OCI-LY1 (cell line): ENCODE measurements around the gene MSH3.

Experiments
- EZH2 ChIP-seq: fragments of 200-600 bp; sonication (generic), shearing (Covaris generic); IDR thresholded peaks from 2 replicates; pipeline ENCODE4 v1.8.0; 2017; ENCODE audit warnings: borderline replicate concordance, mixed run types, mild to moderate bottlenecking, antibody characterized with exemption, low read length, moderate library complexity, mixed read lengths
- TF ChIP-seq, protein P1 (sequence below): fragments of 200-600 bp; sonication (generic), shearing (Covaris generic); IDR thresholded peaks from 2 replicates; pipeline ENCODE4 v1.5.1; 2017; ENCODE audit warnings: mild to moderate bottlenecking, antibody characterized with exemption, low read length, moderate library complexity, mixed read lengths

DNA sequence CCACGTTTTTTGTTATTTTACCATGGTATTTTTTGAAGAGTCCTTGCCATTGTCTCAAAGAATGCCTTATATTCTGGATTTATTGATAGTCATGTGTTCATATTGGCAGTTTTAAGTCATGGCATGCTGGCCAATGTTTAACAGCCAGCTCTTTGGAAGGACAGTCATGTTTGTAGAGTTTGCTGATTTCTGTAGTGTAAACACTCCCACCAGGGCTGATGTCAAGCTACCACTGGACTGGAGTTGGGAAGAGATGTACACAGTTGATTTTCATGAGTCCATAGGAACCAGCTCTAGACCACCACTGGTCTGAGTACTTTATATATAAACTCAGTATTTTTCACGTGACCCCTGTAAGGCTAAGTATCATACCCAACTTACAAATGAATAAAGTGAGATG is 125.6 kb downstream of the MSH3 start:
- TF ChIP-seq, protein P1, sequence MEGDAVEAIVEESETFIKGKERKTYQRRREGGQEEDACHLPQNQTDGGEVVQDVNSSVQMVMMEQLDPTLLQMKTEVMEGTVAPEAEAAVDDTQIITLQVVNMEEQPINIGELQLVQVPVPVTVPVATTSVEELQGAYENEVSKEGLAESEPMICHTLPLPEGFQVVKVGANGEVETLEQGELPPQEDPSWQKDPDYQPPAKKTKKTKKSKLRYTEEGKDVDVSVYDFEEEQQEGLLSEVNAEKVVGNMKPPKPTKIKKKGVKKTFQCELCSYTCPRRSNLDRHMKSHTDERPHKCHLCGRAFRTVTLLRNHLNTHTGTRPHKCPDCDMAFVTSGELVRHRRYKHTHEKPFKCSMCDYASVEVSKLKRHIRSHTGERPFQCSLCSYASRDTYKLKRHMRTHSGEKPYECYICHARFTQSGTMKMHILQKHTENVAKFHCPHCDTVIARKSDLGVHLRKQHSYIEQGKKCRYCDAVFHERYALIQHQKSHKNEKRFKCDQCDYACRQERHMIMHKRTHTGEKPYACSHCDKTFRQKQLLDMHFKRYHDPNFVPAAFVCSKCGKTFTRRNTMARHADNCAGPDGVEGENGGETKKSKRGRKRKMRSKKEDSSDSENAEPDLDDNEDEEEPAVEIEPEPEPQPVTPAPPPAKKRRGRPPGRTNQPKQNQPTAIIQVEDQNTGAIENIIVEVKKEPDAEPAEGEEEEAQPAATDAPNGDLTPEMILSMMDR, result no peak
- no peak for TF ChIP-seq EZH2
